GM11168 (cell line): ENCODE measurements around the gene FBXW7.

Source experiments
- in situ Hi-C: fragments of 300-500 bp; cut with MboI; formaldehyde crosslinking; loops from one replicate; pipeline ENCODE4 v1.12.0; 2022; ENCODE audit warnings: low sequenced_read_pairs; ENCODE audit not compliant: unreplicated experiment

The FBXW7 gene

GRCh38 chr4:152535903-152536544, at the start of gene FBXW7:
Gene FBXW7, minus strand, starts transcription at chr4:152536092. Its CDS starts 124,289 bp downstream, at chr4:152411803.
- in situ Hi-C loops: no loop called here

- in situ Hi-C loops: no loop called here
These were observed 49.1 kb upstream of the FBXW7 start for GRCh38 chr4:152585023-152585441.

GRCh38 chr4:152581536-152582160, 45.8 kb upstream of the FBXW7 start:
- in situ Hi-C loops: no loop called here

- in situ Hi-C loops: no loop called here
These were observed 44.0 kb upstream of the FBXW7 start for GRCh38 chr4:152579916-152580315.

- in situ Hi-C loops: no loop called here
These were observed 43.3 kb upstream of the FBXW7 start for GRCh38 chr4:152579107-152579764.

GRCh38 chr4:152578670-152579069, 42.8 kb upstream of the FBXW7 start:
- in situ Hi-C loops: no loop called here

- in situ Hi-C loops: no loop called here
These were observed 42.0 kb upstream of the FBXW7 start for GRCh38 chr4:152577708-152578396.

GRCh38 chr4:152575533-152575932, 39.6 kb upstream of the FBXW7 start:
- in situ Hi-C loops: no loop called here

GRCh38 chr4:152573861-152574260, 38.0 kb upstream of the FBXW7 start:
- in situ Hi-C loops: no loop called here

- in situ Hi-C loops: no loop called here
These were observed 36.7 kb upstream of the FBXW7 start for GRCh38 chr4:152572417-152573086.

GRCh38 chr4:152571770-152572169, 35.9 kb upstream of the FBXW7 start:
- in situ Hi-C loops: no loop called here

- in situ Hi-C loops: no loop called here
These were observed 35.4 kb upstream of the FBXW7 start for GRCh38 chr4:152571296-152571695.

- in situ Hi-C loops: no loop called here
These were observed 29.4 kb upstream of the FBXW7 start for GRCh38 chr4:152565333-152565732.

- in situ Hi-C loops: no loop called here
These were observed 28.4 kb upstream of the FBXW7 start for GRCh38 chr4:152564336-152564735.

GRCh38 chr4:152563209-152563608, 27.3 kb upstream of the FBXW7 start:
- in situ Hi-C loops: no loop called here

- in situ Hi-C loops: no loop called here
These were observed 23.7 kb upstream of the FBXW7 start for GRCh38 chr4:152559641-152560040.

GRCh38 chr4:152558396-152558795, 22.5 kb upstream of the FBXW7 start:
- in situ Hi-C loops: no loop called here

GRCh38 chr4:152556834-152557233, 20.9 kb upstream of the FBXW7 start:
- in situ Hi-C loops: no loop called here

GRCh38 chr4:152556283-152556682, 20.4 kb upstream of the FBXW7 start:
- in situ Hi-C loops: no loop called here

GRCh38 chr4:152554742-152555141, 18.9 kb upstream of the FBXW7 start:
- in situ Hi-C loops: no loop called here
